ENCODE data around the gene ANXA11. TPM values are rescaled to one million over a fixed set of nuclear protein-coding genes. Genes with fewer than 3 reads are reported as not detected.

The ANXA11 gene
- total and polyA plus RNA-seq, 7 donors = 63.2 to 323 (median 109) TPM

DNA sequence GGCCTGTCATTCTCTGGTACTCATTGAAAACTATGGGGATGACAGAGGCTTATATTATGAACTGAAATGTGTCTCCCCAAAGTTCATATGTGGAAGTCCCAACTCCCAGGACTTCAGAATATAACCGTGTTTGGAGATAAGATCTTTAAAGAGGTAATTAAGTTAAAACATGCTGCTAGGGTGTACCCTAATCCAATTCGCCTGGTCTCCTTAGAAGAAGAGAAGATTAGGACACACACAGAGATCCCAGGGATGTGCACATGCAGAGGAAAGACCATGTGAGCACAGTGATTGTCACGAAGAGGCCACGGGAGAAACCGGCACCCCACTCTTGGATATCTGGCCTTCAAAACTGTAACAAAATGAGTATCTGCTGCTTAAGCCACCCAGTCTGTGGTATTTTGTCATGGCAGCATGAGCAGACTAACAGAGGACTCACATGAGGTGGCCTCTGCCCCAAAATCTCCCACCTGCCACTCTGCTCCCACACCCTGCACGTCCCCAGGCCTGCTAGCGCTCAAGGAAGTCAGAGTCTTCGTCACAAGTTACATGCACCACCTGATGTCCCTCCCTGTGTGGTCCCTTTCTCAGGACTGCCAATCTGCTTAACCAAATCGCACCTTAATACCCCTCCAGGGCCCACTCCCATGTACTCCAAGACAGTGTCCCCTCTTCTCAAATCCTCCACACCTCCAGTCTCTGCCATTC is 46.0 kb downstream of the ANXA11 start:
- intact Hi-C loops (cut with DNase I) = loop anchor here (2.0 kb wide), 1 partner anchor 45 kb away; the partner anchor contains the start of gene ANXA11
- Histone ChIP-seq H3K9me3 (no peaks in the 10 kb centered on the region), H3K27ac (peak overlapping the region; percentile 65 to 89 (median 79)), H3K27me3 (no peaks in the 10 kb centered on the region), H3K36me3 (peaks cover 5 to 74% (median 52%) of the 10 kb centered on the region in 4 donors), H3K4me3 (no peak overlapping the region), H3K4me1 (peaks cover 0 to 65% (median 45%) of the 10 kb centered on the region in 4 donors)
- TF ChIP-seq POLR2AphosphoS5 (IDR thresholded peaks at IDR 0.05) (no peak), EP300 (IDR thresholded peaks at IDR 0.05) (no peak), POLR2A (IDR thresholded peaks at IDR 0.05) (no peak)
- TF ChIP-seq, protein P1, sequence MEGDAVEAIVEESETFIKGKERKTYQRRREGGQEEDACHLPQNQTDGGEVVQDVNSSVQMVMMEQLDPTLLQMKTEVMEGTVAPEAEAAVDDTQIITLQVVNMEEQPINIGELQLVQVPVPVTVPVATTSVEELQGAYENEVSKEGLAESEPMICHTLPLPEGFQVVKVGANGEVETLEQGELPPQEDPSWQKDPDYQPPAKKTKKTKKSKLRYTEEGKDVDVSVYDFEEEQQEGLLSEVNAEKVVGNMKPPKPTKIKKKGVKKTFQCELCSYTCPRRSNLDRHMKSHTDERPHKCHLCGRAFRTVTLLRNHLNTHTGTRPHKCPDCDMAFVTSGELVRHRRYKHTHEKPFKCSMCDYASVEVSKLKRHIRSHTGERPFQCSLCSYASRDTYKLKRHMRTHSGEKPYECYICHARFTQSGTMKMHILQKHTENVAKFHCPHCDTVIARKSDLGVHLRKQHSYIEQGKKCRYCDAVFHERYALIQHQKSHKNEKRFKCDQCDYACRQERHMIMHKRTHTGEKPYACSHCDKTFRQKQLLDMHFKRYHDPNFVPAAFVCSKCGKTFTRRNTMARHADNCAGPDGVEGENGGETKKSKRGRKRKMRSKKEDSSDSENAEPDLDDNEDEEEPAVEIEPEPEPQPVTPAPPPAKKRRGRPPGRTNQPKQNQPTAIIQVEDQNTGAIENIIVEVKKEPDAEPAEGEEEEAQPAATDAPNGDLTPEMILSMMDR (IDR thresholded peaks at IDR 0.05) = no peak
- DNase-seq = peak; percentile 50
- WGBS, 2 donors = 85% methylated on average over 9 of the region's 9 CpGs

DNA sequence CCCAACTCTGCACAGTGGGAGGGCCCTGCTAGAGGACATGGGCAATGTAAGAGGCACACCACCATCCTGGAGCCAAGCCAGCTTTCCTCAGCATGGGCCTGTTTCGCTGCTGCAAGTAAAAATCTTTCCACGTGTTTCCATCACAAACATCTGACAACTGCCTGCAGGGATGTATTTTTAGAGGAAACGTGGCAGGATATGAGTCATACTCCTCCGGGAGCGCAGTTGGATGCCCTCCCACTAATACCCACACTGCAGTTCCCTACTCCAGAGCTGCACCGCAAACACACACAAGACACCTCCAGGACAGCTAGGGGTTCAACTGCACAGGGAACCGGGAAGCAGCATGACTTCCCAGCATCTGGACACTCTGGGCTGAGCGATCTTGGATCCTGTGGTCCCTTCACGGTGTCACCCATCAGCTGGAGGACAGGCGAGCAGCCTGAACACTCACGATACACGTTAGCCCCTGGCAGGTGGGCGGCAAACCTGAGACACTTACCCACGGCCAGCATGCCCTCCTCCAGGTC is 46.7 kb downstream of the ANXA11 start:
- peak in 1 of 4 donors; percentile 73 for TF ChIP-seq EP300 (IDR thresholded peaks at IDR 0.05)
- peak; percentile 60 to 86 (median 70) for TF ChIP-seq POLR2AphosphoS5 (IDR thresholded peaks at IDR 0.05)
- TF ChIP-seq, protein P1 (IDR thresholded peaks at IDR 0.05) = no peak
- TF ChIP-seq POLR2A (IDR thresholded peaks at IDR 0.05) = no peak
- intact Hi-C loops (cut with DNase I) = loop anchor here (2.0 kb wide), 1 partner anchor 46 kb away; the partner anchor contains the start of gene ANXA11
- Histone ChIP-seq H3K36me3 (peaks cover 5 to 71% (median 48%) of the 10 kb centered on the region in 4 donors), H3K4me3 (no peak overlapping the region), H3K9me3 (no peaks in the 10 kb centered on the region), H3K4me1 (peaks cover 0 to 59% (median 39%) of the 10 kb centered on the region in 4 donors), H3K27ac (peak overlapping the region; percentile 65 to 89 (median 79)), H3K27me3 (no peaks in the 10 kb centered on the region)
- WGBS, 2 donors = 61 to 73% methylated on average over 14 of the region's 14 CpGs
- peak; percentile 96 for DNase-seq

DNA sequence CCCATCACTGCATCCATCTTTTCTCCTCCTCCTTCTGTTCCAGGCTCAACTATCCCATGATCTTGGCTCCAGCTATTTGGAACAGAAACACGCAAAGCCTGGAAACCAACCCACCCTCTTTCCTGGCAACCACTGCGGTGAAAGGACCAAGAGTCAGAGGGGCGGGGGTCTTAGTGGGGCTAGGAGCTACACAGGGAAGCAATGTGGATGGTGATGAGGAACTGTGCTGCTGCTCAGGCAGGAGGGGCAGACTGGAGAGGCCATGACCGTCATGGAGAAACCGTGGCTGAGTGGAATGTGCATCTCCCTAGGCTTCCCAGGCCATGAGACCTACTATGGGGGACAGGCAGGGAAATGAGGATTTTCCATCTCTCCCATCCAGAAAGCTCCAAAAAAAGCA is 47.2 kb downstream of the ANXA11 start:
- 84 to 89% methylated on average over 5 of the region's 5 CpGs for WGBS, 2 donors
- TF ChIP-seq POLR2AphosphoS5 (IDR thresholded peaks at IDR 0.05) = no peak
- no peak for TF ChIP-seq EP300 (IDR thresholded peaks at IDR 0.05)
- TF ChIP-seq, protein P1 (IDR thresholded peaks at IDR 0.05) = no peak
- no peak for TF ChIP-seq POLR2A (IDR thresholded peaks at IDR 0.05)
- Histone ChIP-seq H3K27ac (peak overlapping the region; percentile 65 to 89 (median 79)), H3K4me1 (peaks cover 0 to 55% (median 36%) of the 10 kb centered on the region in 4 donors), H3K9me3 (no peaks in the 10 kb centered on the region), H3K36me3 (peaks cover 5 to 71% (median 48%) of the 10 kb centered on the region in 4 donors), H3K4me3 (no peak overlapping the region), H3K27me3 (no peaks in the 10 kb centered on the region)
- intact Hi-C loops (cut with DNase I) = loop anchor here (2.0 kb wide), 1 partner anchor 47 kb away; the partner anchor contains the start of gene ANXA11
- peak; percentile 64 for DNase-seq

DNA sequence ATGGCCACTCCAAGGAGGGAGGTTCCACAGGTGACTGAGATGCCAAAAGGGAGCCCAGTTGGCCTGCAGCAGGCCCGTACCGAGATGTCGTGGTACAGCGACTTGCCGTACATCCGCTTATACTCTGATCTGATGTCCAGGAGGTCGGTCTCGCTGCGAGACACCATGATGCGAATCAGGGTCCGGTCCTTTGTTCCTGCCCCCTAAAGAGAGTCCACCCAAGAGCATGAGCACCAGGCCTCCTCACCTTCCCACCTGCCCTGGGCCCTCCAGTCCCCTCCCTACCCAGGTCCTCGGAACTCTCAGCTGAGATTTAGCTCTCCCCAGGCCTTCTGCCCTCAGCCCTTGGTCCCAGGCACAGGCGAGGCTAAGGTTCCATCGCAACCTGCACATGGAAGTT is 47.8 kb downstream of the ANXA11 start:
- Histone ChIP-seq H3K36me3 (peaks cover 5 to 71% (median 42%) of the 10 kb centered on the region in 4 donors), H3K27me3 (no peaks in the 10 kb centered on the region), H3K4me3 (no peak overlapping the region), H3K4me1 (peaks cover 0 to 55% (median 36%) of the 10 kb centered on the region in 4 donors), H3K27ac (peak overlapping the region; percentile 65 to 89 (median 79)), H3K9me3 (no peaks in the 10 kb centered on the region)
- intact Hi-C loops (cut with DNase I) = no loop called here
- peak; percentile 60 for DNase-seq
- TF ChIP-seq, protein P1 (IDR thresholded peaks at IDR 0.05) = no peak
- TF ChIP-seq EP300 (IDR thresholded peaks at IDR 0.05) (no peak), POLR2A (IDR thresholded peaks at IDR 0.05) (no peak), POLR2AphosphoS5 (IDR thresholded peaks at IDR 0.05) (no peak)
- 98% methylated on average over 14 of the region's 14 CpGs for WGBS, 2 donors
